HCT116 (cell line): Measurements from ENCODE around the gene PRR14. TPM values are rescaled to one million over a fixed set of nuclear protein-coding genes. Genes with fewer than 3 reads are reported as not detected.

Experiments
- ATAC-seq: fragments of 200-7000 bp; cut with Tn5 transposase; 2 replicates; pipeline ENCODE4 v1.9.1; 2020; ENCODE audit warnings: mild to moderate bottlenecking, moderate library complexity
- BruUV-seq: library from RNA; stranded (reverse); fragments of 400-500 nt; replicated peaks from 2 replicates; lab custom pipeline; 2021; lab: Mats Ljungman, UMichigan
- CTCF ChIA-PET: fragments of 300-600 bp; sonication (Branson Sonifier 250); formaldehyde crosslinking; loops from one replicate; lab custom pipeline; 2021; ENCODE audit warnings: antibody characterized with exemption; lab: Charles Lee
- POLR2A ChIA-PET: fragments of 300-600, 350-600 bp; sonication (Branson Sonifier 250); formaldehyde crosslinking; loops from one replicate; lab custom pipeline; 2021; ENCODE audit warnings: antibody characterized with exemption; lab: Charles Lee
- RAD21 ChIA-PET, 2 experiments: fragments of 300-600 bp; sonication (Branson Sonifier 250); formaldehyde crosslinking; loops; one replicate each; lab custom pipeline; 2023; ENCODE audit warnings: low total read pairs in 2 of 2; ENCODE audit not compliant: uncharacterized antibody in 2 of 2, unreplicated experiment in 2 of 2, low non-redundant PET in 1 of 2; lab: Charles Lee
- DNase-seq: peaks from one replicate; pipeline ENCODE4 v3.0.0-alpha.2; 2010; ENCODE audit warnings: low read depth, low spot score
- H2AFZ ChIP-seq: fragments of 200-600 bp; shearing (Covaris generic), sonication (generic); 2 replicates; pipeline ENCODE4 v1.6.1; 2017; ENCODE audit warnings: low read depth, mixed run types, mixed read lengths, antibody characterized with exemption, low read length; ENCODE audit not compliant: poor library complexity, severe bottlenecking
- H3K27ac ChIP-seq: 2 replicates; pipeline ENCODE4 v1.5.1; 2012; ENCODE audit warnings: low read depth, low read length
- H3K27me3 ChIP-seq: fragments of 200-600 bp; sonication (generic); 2 replicates; pipeline ENCODE4 v1.6.1; 2016; ENCODE audit warnings: mixed run types, low read length, mixed read lengths; ENCODE audit not compliant: insufficient read depth
- H3K36me3 ChIP-seq, 2 experiments: fragments of 200-500 bp in 1 of 2; fragments of 200-600 bp in 1 of 2; sonication (Bioruptor generic) in 1 of 2; sonication (generic) in 1 of 2; 2 replicates each; pipeline versions ENCODE4 v1.5.1 to v1.6.1; 2014 to 2016; ENCODE audit warnings: low read length in 2 of 2, inconsistent platforms in 1 of 2, mixed read lengths in 1 of 2, mixed run types in 1 of 2; ENCODE audit not compliant: insufficient read depth in 2 of 2, control insufficient read depth in 1 of 2
- H3K4me1 ChIP-seq, 2 experiments: fragments of 200-600 bp in 1 of 2; sonication (generic) in 1 of 2; 2 replicates each; pipeline versions ENCODE4 v1.5.1 to v1.6.1; 2012 to 2017; ENCODE audit warnings: low read length in 2 of 2, inconsistent platforms in 1 of 2, mild to moderate bottlenecking in 1 of 2, mixed read lengths in 1 of 2, mixed run types in 1 of 2, moderate library complexity in 1 of 2; ENCODE audit not compliant: insufficient read depth in 2 of 2, control insufficient read depth in 1 of 2
- H3K4me2 ChIP-seq: fragments of 200-600 bp; sonication (generic); 2 replicates; pipeline ENCODE4 v1.6.1; 2017; ENCODE audit warnings: mixed run types, low read length, mixed read lengths
- H3K4me3 ChIP-seq, 2 experiments: fragments of 200-600 bp in 1 of 2; sonication (generic) in 1 of 2; replicated peaks in 1 of 2; 2 replicates each; pipeline ENCODE4 v1.5.1; 2011 to 2016; ENCODE audit warnings: low read length in 2 of 2, control low read depth in 1 of 2, low read depth in 1 of 2, mild to moderate bottlenecking in 1 of 2, mixed read lengths in 1 of 2, mixed run types in 1 of 2
- H3K79me2 ChIP-seq: fragments of 200-600 bp; sonication (generic); 2 replicates; pipeline ENCODE4 v1.6.1; 2017; ENCODE audit warnings: mild to moderate bottlenecking, mixed run types, low read length, moderate library complexity, mixed read lengths; ENCODE audit not compliant: insufficient read depth
- H3K9ac ChIP-seq: fragments of 200-600 bp; sonication (generic); 2 replicates; pipeline ENCODE4 v1.6.1; 2016; ENCODE audit warnings: low read length, mixed read lengths
- H3K9me2 ChIP-seq: fragments of 200-600 bp; sonication (generic), shearing (Covaris generic); 2 replicates; pipeline ENCODE4 v1.6.1; 2017; ENCODE audit warnings: mixed run types, mild to moderate bottlenecking, moderate library complexity; ENCODE audit not compliant: insufficient read depth
- H3K9me3 ChIP-seq, 2 experiments: fragments of 200-500 bp in 1 of 2; fragments of 200-600 bp in 1 of 2; sonication (Bioruptor generic) in 1 of 2; sonication (generic) in 1 of 2; 2 replicates each; pipeline ENCODE4 v1.6.1; 2014 to 2017; ENCODE audit warnings: low read length in 2 of 2, mixed read lengths in 2 of 2, inconsistent platforms in 1 of 2, low read depth in 1 of 2, mild to moderate bottlenecking in 1 of 2, mixed run types in 1 of 2, moderate library complexity in 1 of 2; ENCODE audit not compliant: control insufficient read depth in 1 of 2, insufficient read depth in 1 of 2
- H4K20me1 ChIP-seq: fragments of 200-600 bp; sonication (generic), shearing (Covaris generic); 2 replicates; pipeline ENCODE4 v1.6.1; 2017; ENCODE audit warnings: mixed run types, mild to moderate bottlenecking, moderate library complexity; ENCODE audit not compliant: insufficient read depth
- CBX3 ChIP-seq: IDR thresholded peaks from 2 replicates; pipeline ENCODE4 v1.6.1; 2012; ENCODE audit warnings: low read depth
- EZH2 ChIP-seq: fragments of 200-600 bp; sonication (generic); IDR thresholded peaks from 2 replicates; pipeline ENCODE4 v1.6.1; 2017; ENCODE audit warnings: antibody characterized with exemption, mixed run types
- EZH2phosphoT487 ChIP-seq: fragments of 200-600 bp; IDR thresholded peaks from 2 replicates; pipeline ENCODE4 v1.6.1; 2018; ENCODE audit warnings: antibody characterized with exemption, borderline replicate concordance
- JUND ChIP-seq: IDR thresholded peaks from 2 replicates; pipeline ENCODE4 v1.6.1; 2012
- RAD21 ChIP-seq: IDR thresholded peaks from 2 replicates; pipeline ENCODE4 v1.6.1; 2012; ENCODE audit warnings: low read depth, mild to moderate bottlenecking
- SIN3A ChIP-seq: IDR thresholded peaks from 2 replicates; pipeline ENCODE4 v1.6.1; 2012; ENCODE audit warnings: low read depth
- SP1 ChIP-seq: IDR thresholded peaks from 2 replicates; pipeline ENCODE4 v1.6.1; 2012; ENCODE audit warnings: low read depth
- SRF ChIP-seq: IDR thresholded peaks from 2 replicates; pipeline ENCODE4 v1.6.1; 2012; ENCODE audit warnings: low read depth
- TCF7L2 ChIP-seq: IDR thresholded peaks from 2 replicates; pipeline ENCODE4 v1.7.0; 2011; ENCODE audit warnings: borderline replicate concordance, inconsistent platforms; ENCODE audit not compliant: insufficient read depth, insufficient read length; ENCODE audit errors: extremely low read depth
- YY1 ChIP-seq: IDR thresholded peaks from 2 replicates; pipeline ENCODE4 v1.6.1; 2011; ENCODE audit warnings: low read length, low read depth, moderate library complexity, mild to moderate bottlenecking; ENCODE audit not compliant: insufficient replicate concordance; ENCODE audit errors: extremely low read depth
- ZFX ChIP-seq: fragments of 450-650 bp; IDR thresholded peaks from 2 replicates; pipeline ENCODE4 v1.6.1; 2017
- intact Hi-C: fragments of 100-400 bp; cut with micrococcal nuclease; formaldehyde crosslinking; loops from 2 replicates; pipeline ENCODE4 v1.10.0; 2022
- total RNA-seq: library from RNA; stranded (reverse); gene quantifications from one replicate; pipeline ENCODE4 v1.2.1, GENCODE V29; 2021; ENCODE audit not compliant: unreplicated experiment
- TF ChIP-seq, protein P1 (sequence below): IDR thresholded peaks from 2 replicates; pipeline ENCODE4 v1.6.1; 2012; ENCODE audit warnings: low read depth
- TF ChIP-seq, protein P2 (sequence below), 3 experiments: fragments of 200-600 bp in 1 of 3; sonication (generic) in 1 of 3; IDR thresholded peaks in 2 of 3; conservative IDR thresholded peaks in 1 of 3; 2 replicates each; pipeline ENCODE4 v1.5.1; 2012 to 2017; ENCODE audit warnings: low read depth in 2 of 3, low read length in 2 of 3, antibody characterized with exemption in 1 of 3, borderline replicate concordance in 1 of 3, control low read depth in 1 of 3, mild to moderate bottlenecking in 1 of 3, mixed read lengths in 1 of 3, mixed run types in 1 of 3, moderate library complexity in 1 of 3; ENCODE audit not compliant: insufficient read depth in 1 of 3

The PRR14 gene
- total RNA-seq, 1 experiment from 2014 or later = 56.2 TPM

DNA sequence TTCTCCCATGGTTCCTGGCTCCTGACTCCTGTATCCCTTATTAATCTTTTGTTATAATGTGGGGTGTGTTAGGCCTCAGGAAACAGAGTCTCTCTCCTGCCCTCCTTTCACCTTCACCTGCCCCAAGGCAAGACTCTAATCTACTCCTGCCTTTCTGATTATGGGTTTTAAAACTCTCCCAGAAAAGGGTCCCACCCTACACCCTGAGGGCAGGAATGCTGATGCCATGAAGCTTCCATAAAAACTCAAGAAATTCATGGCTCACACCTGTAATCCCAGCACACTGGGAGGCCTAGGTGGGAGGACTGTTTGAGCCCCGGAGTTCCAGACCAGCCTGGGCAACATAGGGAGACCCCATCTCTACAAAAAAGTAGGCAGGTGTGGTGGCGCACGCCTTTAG is 29.6 kb downstream of the PRR14 start:
- BruUV-seq = no TSS peak
- H3K27me3 ChIP-seq = no peaks in the 10 kb centered on the region
- H3K4me1 ChIP-seq = no peaks in the 10 kb centered on the region
- ChIA-PET CTCF (no interaction called here), POLR2A (no interaction called here), RAD21 (no interaction called here)
- intact Hi-C loops = no loop called here
- no peak overlapping the region for H2AFZ ChIP-seq
- no peaks in the 10 kb centered on the region for H3K36me3 ChIP-seq
- no peak overlapping the region for H3K27ac ChIP-seq
- no peaks in the 10 kb centered on the region for H3K9me2 ChIP-seq
- H3K9me3 ChIP-seq = no peaks in the 10 kb centered on the region
- H3K4me2 ChIP-seq = no peak overlapping the region
- DNase-seq = no peak
- no peaks in the 10 kb centered on the region for H4K20me1 ChIP-seq
- TF ChIP-seq SP1 (no peak), SIN3A (no peak), RAD21 (no peak), SRF (no peak), ZFX (no peak), EZH2phosphoT487 (no peak), CBX3 (no peak), YY1 (no peak), JUND (no peak), EZH2 (no peak), TCF7L2 (no peak)
- TF ChIP-seq, protein P1, sequence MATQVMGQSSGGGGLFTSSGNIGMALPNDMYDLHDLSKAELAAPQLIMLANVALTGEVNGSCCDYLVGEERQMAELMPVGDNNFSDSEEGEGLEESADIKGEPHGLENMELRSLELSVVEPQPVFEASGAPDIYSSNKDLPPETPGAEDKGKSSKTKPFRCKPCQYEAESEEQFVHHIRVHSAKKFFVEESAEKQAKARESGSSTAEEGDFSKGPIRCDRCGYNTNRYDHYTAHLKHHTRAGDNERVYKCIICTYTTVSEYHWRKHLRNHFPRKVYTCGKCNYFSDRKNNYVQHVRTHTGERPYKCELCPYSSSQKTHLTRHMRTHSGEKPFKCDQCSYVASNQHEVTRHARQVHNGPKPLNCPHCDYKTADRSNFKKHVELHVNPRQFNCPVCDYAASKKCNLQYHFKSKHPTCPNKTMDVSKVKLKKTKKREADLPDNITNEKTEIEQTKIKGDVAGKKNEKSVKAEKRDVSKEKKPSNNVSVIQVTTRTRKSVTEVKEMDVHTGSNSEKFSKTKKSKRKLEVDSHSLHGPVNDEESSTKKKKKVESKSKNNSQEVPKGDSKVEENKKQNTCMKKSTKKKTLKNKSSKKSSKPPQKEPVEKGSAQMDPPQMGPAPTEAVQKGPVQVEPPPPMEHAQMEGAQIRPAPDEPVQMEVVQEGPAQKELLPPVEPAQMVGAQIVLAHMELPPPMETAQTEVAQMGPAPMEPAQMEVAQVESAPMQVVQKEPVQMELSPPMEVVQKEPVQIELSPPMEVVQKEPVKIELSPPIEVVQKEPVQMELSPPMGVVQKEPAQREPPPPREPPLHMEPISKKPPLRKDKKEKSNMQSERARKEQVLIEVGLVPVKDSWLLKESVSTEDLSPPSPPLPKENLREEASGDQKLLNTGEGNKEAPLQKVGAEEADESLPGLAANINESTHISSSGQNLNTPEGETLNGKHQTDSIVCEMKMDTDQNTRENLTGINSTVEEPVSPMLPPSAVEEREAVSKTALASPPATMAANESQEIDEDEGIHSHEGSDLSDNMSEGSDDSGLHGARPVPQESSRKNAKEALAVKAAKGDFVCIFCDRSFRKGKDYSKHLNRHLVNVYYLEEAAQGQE = no peak
- TF ChIP-seq, protein P2, sequence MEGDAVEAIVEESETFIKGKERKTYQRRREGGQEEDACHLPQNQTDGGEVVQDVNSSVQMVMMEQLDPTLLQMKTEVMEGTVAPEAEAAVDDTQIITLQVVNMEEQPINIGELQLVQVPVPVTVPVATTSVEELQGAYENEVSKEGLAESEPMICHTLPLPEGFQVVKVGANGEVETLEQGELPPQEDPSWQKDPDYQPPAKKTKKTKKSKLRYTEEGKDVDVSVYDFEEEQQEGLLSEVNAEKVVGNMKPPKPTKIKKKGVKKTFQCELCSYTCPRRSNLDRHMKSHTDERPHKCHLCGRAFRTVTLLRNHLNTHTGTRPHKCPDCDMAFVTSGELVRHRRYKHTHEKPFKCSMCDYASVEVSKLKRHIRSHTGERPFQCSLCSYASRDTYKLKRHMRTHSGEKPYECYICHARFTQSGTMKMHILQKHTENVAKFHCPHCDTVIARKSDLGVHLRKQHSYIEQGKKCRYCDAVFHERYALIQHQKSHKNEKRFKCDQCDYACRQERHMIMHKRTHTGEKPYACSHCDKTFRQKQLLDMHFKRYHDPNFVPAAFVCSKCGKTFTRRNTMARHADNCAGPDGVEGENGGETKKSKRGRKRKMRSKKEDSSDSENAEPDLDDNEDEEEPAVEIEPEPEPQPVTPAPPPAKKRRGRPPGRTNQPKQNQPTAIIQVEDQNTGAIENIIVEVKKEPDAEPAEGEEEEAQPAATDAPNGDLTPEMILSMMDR (IDR thresholded peaks at IDR 0.05 in 2 of 3, conservative IDR thresholded peaks at IDR 0.05 in 1 of 3; ENCODE audit: borderline replicate concordance in 1 of 3, insufficient read depth in 1 of 3, low read depth in 2 of 3, low read length in 2 of 3) = no peak
- no peaks in the 10 kb centered on the region for H3K79me2 ChIP-seq
- H3K4me3 ChIP-seq = no peak overlapping the region
- no peak overlapping the region for H3K9ac ChIP-seq
- ATAC-seq = no peak
